Neural cell (in vitro differentiated cells): ENCODE results near the gene ARL14EPL.

Experiments used
- POLR2AphosphoS5 ChIP-seq: IDR thresholded peaks from 2 replicates; pipeline ENCODE4 v1.6.1; 2012
- RAD21 ChIP-seq: fragments of 450-650 bp; conservative IDR thresholded peaks from 2 replicates; pipeline ENCODE4 v1.6.1; 2014; ENCODE audit warnings: antibody characterized with exemption, mild to moderate bottlenecking, moderate library complexity
- TF ChIP-seq, protein P1 (sequence below): fragments of 450-650 bp; IDR thresholded peaks from 2 replicates; pipeline ENCODE4 v1.5.1; 2014; ENCODE audit warnings: antibody characterized with exemption, mild to moderate bottlenecking, moderate library complexity; ENCODE audit not compliant: poor library complexity, severe bottlenecking

DNA sequence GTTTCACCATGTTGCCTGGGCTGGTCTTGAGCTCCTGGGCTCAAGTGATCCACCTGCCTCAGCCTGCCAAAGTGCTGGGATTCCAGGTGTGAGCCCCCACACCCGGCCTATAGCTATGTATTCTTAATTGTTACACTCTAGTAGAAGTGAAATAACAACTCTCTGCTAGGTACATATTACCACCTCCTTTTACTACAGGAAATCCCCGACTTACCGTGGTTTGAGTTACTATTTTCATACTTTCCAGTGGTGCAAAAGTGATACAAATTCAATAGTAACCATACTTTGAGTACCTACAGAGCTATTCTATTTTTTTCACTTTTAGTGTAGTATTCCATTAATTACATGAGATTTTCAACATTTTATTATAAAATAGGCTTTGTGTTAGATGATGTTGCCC, 719 bp downstream of the ARL14EPL start:
- TF ChIP-seq, protein P1, sequence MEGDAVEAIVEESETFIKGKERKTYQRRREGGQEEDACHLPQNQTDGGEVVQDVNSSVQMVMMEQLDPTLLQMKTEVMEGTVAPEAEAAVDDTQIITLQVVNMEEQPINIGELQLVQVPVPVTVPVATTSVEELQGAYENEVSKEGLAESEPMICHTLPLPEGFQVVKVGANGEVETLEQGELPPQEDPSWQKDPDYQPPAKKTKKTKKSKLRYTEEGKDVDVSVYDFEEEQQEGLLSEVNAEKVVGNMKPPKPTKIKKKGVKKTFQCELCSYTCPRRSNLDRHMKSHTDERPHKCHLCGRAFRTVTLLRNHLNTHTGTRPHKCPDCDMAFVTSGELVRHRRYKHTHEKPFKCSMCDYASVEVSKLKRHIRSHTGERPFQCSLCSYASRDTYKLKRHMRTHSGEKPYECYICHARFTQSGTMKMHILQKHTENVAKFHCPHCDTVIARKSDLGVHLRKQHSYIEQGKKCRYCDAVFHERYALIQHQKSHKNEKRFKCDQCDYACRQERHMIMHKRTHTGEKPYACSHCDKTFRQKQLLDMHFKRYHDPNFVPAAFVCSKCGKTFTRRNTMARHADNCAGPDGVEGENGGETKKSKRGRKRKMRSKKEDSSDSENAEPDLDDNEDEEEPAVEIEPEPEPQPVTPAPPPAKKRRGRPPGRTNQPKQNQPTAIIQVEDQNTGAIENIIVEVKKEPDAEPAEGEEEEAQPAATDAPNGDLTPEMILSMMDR, result no peak
- no peak for TF ChIP-seq POLR2AphosphoS5
- no peak for TF ChIP-seq RAD21
